ENCODE data around the gene RHBDD1.
"Not testable (repeated sequence)": the region's sequence is repeated elsewhere in the genome, so short reads cannot be mapped to it uniquely, and the experiment has no call there.

The RHBDD1 gene

GRCh38 chr2:226800941-226801784, 34.7 kb upstream of the RHBDD1 start:
- TF ChIP-seq POLR2AphosphoS5 (IDR thresholded peaks at IDR 0.05; ENCODE audit: low read depth, low read length), result no peak
- no peak for TF ChIP-seq TAF1 (IDR thresholded peaks at IDR 0.05; ENCODE audit: borderline replicate concordance, low read depth, low read length)
- no peak for TF ChIP-seq POLR2A (IDR thresholded peaks at IDR 0.05; ENCODE audit: low read depth, low read length)
- DNase-seq (ENCODE audit: insufficient read length), result peak; percentile 67
- peak; percentile 96 for FAIRE-seq

GRCh38 chr2:226802573-226802972, 33.3 kb upstream of the RHBDD1 start:
- no peak for DNase-seq (ENCODE audit: insufficient read length)
- TF ChIP-seq POLR2AphosphoS5 (IDR thresholded peaks at IDR 0.05; ENCODE audit: low read depth, low read length) (no peak), TAF1 (IDR thresholded peaks at IDR 0.05; ENCODE audit: borderline replicate concordance, low read depth, low read length) (no peak), POLR2A (IDR thresholded peaks at IDR 0.05; ENCODE audit: low read depth, low read length) (no peak)
- FAIRE-seq, result peak; percentile 87

- FAIRE-seq, result no peak
- no peak for DNase-seq (ENCODE audit: insufficient read length)
- TF ChIP-seq POLR2A (IDR thresholded peaks at IDR 0.05; ENCODE audit: low read depth, low read length) (no peak), POLR2AphosphoS5 (IDR thresholded peaks at IDR 0.05; ENCODE audit: low read depth, low read length) (no peak), TAF1 (IDR thresholded peaks at IDR 0.05; ENCODE audit: borderline replicate concordance, low read depth, low read length) (no peak)
Observed at GRCh38 chr2:226803410-226803809, 32.4 kb upstream of the RHBDD1 start.

- DNase-seq (ENCODE audit: insufficient read length) (no peak), FAIRE-seq (no peak)
- TF ChIP-seq POLR2AphosphoS5 (IDR thresholded peaks at IDR 0.05; ENCODE audit: low read depth, low read length) (no peak), POLR2A (IDR thresholded peaks at IDR 0.05; ENCODE audit: low read depth, low read length) (no peak), TAF1 (IDR thresholded peaks at IDR 0.05; ENCODE audit: borderline replicate concordance, low read depth, low read length) (no peak)
Observed at GRCh38 chr2:226813148-226813701, 22.6 kb upstream of the RHBDD1 start.

- FAIRE-seq, result peak; percentile 5
- no peak for TF ChIP-seq POLR2AphosphoS5 (IDR thresholded peaks at IDR 0.05; ENCODE audit: low read depth, low read length)
- TF ChIP-seq TAF1 (IDR thresholded peaks at IDR 0.05; ENCODE audit: borderline replicate concordance, low read depth, low read length), result no peak
- no peak for TF ChIP-seq POLR2A (IDR thresholded peaks at IDR 0.05; ENCODE audit: low read depth, low read length)
- no peak for DNase-seq (ENCODE audit: insufficient read length)
Observed at GRCh38 chr2:226818930-226819329, 16.9 kb upstream of the RHBDD1 start.

GRCh38 chr2:226825056-226825455, 10.8 kb upstream of the RHBDD1 start:
- no peak for TF ChIP-seq POLR2AphosphoS5 (IDR thresholded peaks at IDR 0.05; ENCODE audit: low read depth, low read length)
- TF ChIP-seq TAF1 (IDR thresholded peaks at IDR 0.05; ENCODE audit: borderline replicate concordance, low read depth, low read length), result no peak
- TF ChIP-seq POLR2A (IDR thresholded peaks at IDR 0.05; ENCODE audit: low read depth, low read length), result no peak
- no peak for FAIRE-seq
- DNase-seq (ENCODE audit: insufficient read length), result no peak

- DNase-seq (ENCODE audit: insufficient read length) (no peak), FAIRE-seq (no peak)
- no peak for TF ChIP-seq TAF1 (IDR thresholded peaks at IDR 0.05; ENCODE audit: borderline replicate concordance, low read depth, low read length)
- no peak for TF ChIP-seq POLR2AphosphoS5 (IDR thresholded peaks at IDR 0.05; ENCODE audit: low read depth, low read length)
- TF ChIP-seq POLR2A (IDR thresholded peaks at IDR 0.05; ENCODE audit: low read depth, low read length), result no peak
Observed at GRCh38 chr2:226828191-226828590, 7.7 kb upstream of the RHBDD1 start.

- FAIRE-seq (peak; percentile 68), DNase-seq (ENCODE audit: insufficient read length) (no peak)
- TF ChIP-seq TAF1 (IDR thresholded peaks at IDR 0.05; ENCODE audit: borderline replicate concordance, low read depth, low read length) (no peak), POLR2AphosphoS5 (IDR thresholded peaks at IDR 0.05; ENCODE audit: low read depth, low read length) (no peak), POLR2A (IDR thresholded peaks at IDR 0.05; ENCODE audit: low read depth, low read length) (no peak)
Observed at GRCh38 chr2:226829721-226830631, 5.9 kb upstream of the RHBDD1 start.

GRCh38 chr2:226831266-226831665, 4.6 kb upstream of the RHBDD1 start:
- DNase-seq (ENCODE audit: insufficient read length), result no peak
- no peak for FAIRE-seq
- TF ChIP-seq POLR2AphosphoS5 (IDR thresholded peaks at IDR 0.05; ENCODE audit: low read depth, low read length) (no peak), TAF1 (IDR thresholded peaks at IDR 0.05; ENCODE audit: borderline replicate concordance, low read depth, low read length) (no peak), POLR2A (IDR thresholded peaks at IDR 0.05; ENCODE audit: low read depth, low read length) (no peak)

GRCh38 chr2:226832061-226832460, 3.8 kb upstream of the RHBDD1 start:
- TF ChIP-seq POLR2A (IDR thresholded peaks at IDR 0.05; ENCODE audit: low read depth, low read length) (no peak), POLR2AphosphoS5 (IDR thresholded peaks at IDR 0.05; ENCODE audit: low read depth, low read length) (no peak)
- FAIRE-seq (no peak), DNase-seq (ENCODE audit: insufficient read length) (no peak)

GRCh38 chr2:226834880-226835279, 974 bp upstream of the RHBDD1 start:
- not testable (repeated sequence) for FAIRE-seq

More at GRCh38 chr2:226834880-226835279, 974 bp upstream of the RHBDD1 start:
- not testable (repeated sequence) for DNase-seq (ENCODE audit: insufficient read length)
